GM21447 (cell line): ENCODE results near the gene SLC22A16.
"Not testable (repeated sequence)": the region's sequence is repeated elsewhere in the genome, so short reads cannot be mapped to it uniquely, and the experiment has no call there.

Experiments
- ATAC-seq: cut with Tn5 transposase; IDR thresholded peaks from one replicate; pipeline ENCODE4 v1.9.1; 2021; ENCODE audit not compliant: unreplicated experiment

The SLC22A16 gene

GRCh38 chr6:110491644-110492317 lies 15.4 kb upstream of the SLC22A16 start:
- ATAC-seq = no peak

- ATAC-seq = no peak
Observed at GRCh38 chr6:110491299-110491643, 14.9 kb upstream of the SLC22A16 start.

- ATAC-seq = no peak
Observed at GRCh38 chr6:110490110-110490509, 13.7 kb upstream of the SLC22A16 start.

- ATAC-seq = no peak
Observed at GRCh38 chr6:110488606-110489190, 12.3 kb upstream of the SLC22A16 start.

GRCh38 chr6:110487968-110488381 lies 11.6 kb upstream of the SLC22A16 start:
- ATAC-seq = not testable (repeated sequence)

GRCh38 chr6:110486756-110487155 lies 10.3 kb upstream of the SLC22A16 start:
- no peak for ATAC-seq

- ATAC-seq = no peak
Observed at GRCh38 chr6:110485491-110485890, 9.1 kb upstream of the SLC22A16 start.

- ATAC-seq = no peak
Observed at GRCh38 chr6:110484321-110484720, 7.9 kb upstream of the SLC22A16 start.

GRCh38 chr6:110482774-110483400 lies 6.5 kb upstream of the SLC22A16 start:
- no peak for ATAC-seq

GRCh38 chr6:110481081-110481480 lies 4.7 kb upstream of the SLC22A16 start:
- ATAC-seq = no peak

- ATAC-seq = no peak
Observed at GRCh38 chr6:110475066-110475653, 1.3 kb downstream of the SLC22A16 start.

GRCh38 chr6:110474500-110474899 lies 1.9 kb downstream of the SLC22A16 start:
- ATAC-seq = no peak

- ATAC-seq = no peak
Observed at GRCh38 chr6:110472739-110473138, 3.7 kb downstream of the SLC22A16 start.

- no peak for ATAC-seq
Observed at GRCh38 chr6:110471726-110472365, 4.6 kb downstream of the SLC22A16 start.

GRCh38 chr6:110468731-110469130 lies 7.7 kb downstream of the SLC22A16 start:
- ATAC-seq = no peak

- no peak for ATAC-seq
Observed at GRCh38 chr6:110467566-110468140, 8.8 kb downstream of the SLC22A16 start.

GRCh38 chr6:110462884-110463481 lies 13.4 kb downstream of the SLC22A16 start:
- no peak for ATAC-seq

GRCh38 chr6:110461376-110461775 lies 15.0 kb downstream of the SLC22A16 start:
- no peak for ATAC-seq

GRCh38 chr6:110459137-110459536 lies 17.3 kb downstream of the SLC22A16 start:
- ATAC-seq = no peak

GRCh38 chr6:110458476-110458875 lies 17.9 kb downstream of the SLC22A16 start:
- no peak for ATAC-seq
